Activated CD8-positive, alpha-beta T cell treated with anti-CD3 and anti-CD28 coated beads, Interleukin-2, amount 10 ng/mL, durations not matched to agents 7 days and 5 days (primary cell): ENCODE data around the gene ATP11B. TPM values are rescaled to one million over a fixed set of nuclear protein-coding genes. Genes with fewer than 3 reads are reported as not detected.
"Not testable (repeated sequence)": the region's sequence is repeated elsewhere in the genome, so short reads cannot be mapped to it uniquely, and the experiment has no call there.

Experiments used
- ATAC-seq: fragments of 150-1000 bp; cut with Tn5 transposase; one replicate; pipeline ENCODE4 v1.10.0; 2021; ENCODE audit warnings: moderate library complexity
- CTCF ChIA-PET: fragments of 350-600 bp; sonication (Branson Sonifier 250); formaldehyde crosslinking; loops from one replicate; lab custom pipeline; 2021; ENCODE audit warnings: antibody characterized with exemption; lab: Charles Lee
- POLR2A ChIA-PET: fragments of 350-600 bp; sonication (Branson Sonifier 250); formaldehyde crosslinking; loops from one replicate; lab custom pipeline; 2021; ENCODE audit warnings: antibody characterized with exemption; lab: Charles Lee
- DNase-seq: peaks from one replicate; pipeline ENCODE4 v3.0.0-alpha.2; 2020
- H3K27ac Mint-ChIP-seq: one replicate; pipeline ENCODE4 v1.8.0; 2021; ENCODE audit warnings: mild to moderate bottlenecking, mixed read lengths
- H3K27me3 Mint-ChIP-seq: one replicate; pipeline ENCODE4 v1.8.0; 2021; ENCODE audit warnings: low read depth, mixed read lengths
- H3K36me3 Mint-ChIP-seq: one replicate; pipeline ENCODE4 v1.8.0; 2021; ENCODE audit warnings: low read depth, mixed read lengths
- H3K4me1 Mint-ChIP-seq: one replicate; pipeline ENCODE4 v1.8.0; 2021; ENCODE audit warnings: low read depth, mixed read lengths
- H3K4me3 Mint-ChIP-seq: one replicate; pipeline ENCODE4 v1.8.0; 2021; ENCODE audit warnings: mild to moderate bottlenecking, mixed read lengths
- H3K9me3 Mint-ChIP-seq: one replicate; pipeline ENCODE4 v1.8.0; 2022; ENCODE audit warnings: mixed read lengths; ENCODE audit not compliant: insufficient read depth
- total RNA-seq, 2 experiments: library from RNA; stranded (reverse); gene quantifications; one replicate each; pipeline ENCODE4 v1.2.3, GENCODE V29; 2021

ATP11B gene
- total RNA-seq, 2 experiments from 2014 or later, result 124 to 125 TPM

DNA sequence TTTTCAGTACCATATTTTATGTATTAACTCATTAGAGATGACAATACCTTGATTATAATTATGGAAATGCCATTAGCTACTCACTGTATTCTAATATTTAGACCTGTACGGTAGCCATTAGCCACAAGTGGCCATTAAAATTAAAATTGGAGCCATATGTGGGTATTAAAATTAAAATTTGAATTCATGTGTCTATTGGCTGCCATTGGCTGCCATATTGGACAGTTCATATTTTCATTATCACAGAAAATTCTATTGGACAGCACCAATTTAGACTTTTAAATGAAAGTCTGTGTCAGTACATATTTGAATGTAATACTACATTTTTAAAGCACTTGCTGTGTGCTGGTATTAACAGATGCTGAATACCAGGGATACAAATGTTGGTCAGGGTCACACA lies 3.0 kb downstream of the ATP11B start:
- H3K27me3 Mint-ChIP-seq, result no peaks in the 10 kb centered on the region

GRCh38 chr3:182797876-182798275 lies 4.6 kb downstream of the ATP11B start:
- Mint-ChIP-seq H3K27ac (no peak overlapping the region), H3K36me3 (peaks cover 38% of the 10 kb centered on the region), H3K4me3 (no peak overlapping the region), H3K4me1 (peaks cover 33% of the 10 kb centered on the region), H3K9me3 (no peaks in the 10 kb centered on the region), H3K27me3 (no peaks in the 10 kb centered on the region)
- no peak for DNase-seq
- CTCF ChIA-PET, result interaction anchor here (1.6 kb wide), 1 partner anchor 84 kb away, joined by 4 read pairs; no protein-coding TSS in a partner anchor
- POLR2A ChIA-PET, result no interaction called here
- no peak for ATAC-seq

More for the DNA sequence above, 3.0 kb downstream of the ATP11B start:
- ChIA-PET POLR2A (no interaction called here), CTCF (no interaction called here)
- no peaks in the 10 kb centered on the region for H3K9me3 Mint-ChIP-seq
- H3K36me3 Mint-ChIP-seq, result peaks cover 36% of the 10 kb centered on the region
- H3K27ac Mint-ChIP-seq, result peak overlapping the region; percentile 54
- H3K4me3 Mint-ChIP-seq, result peak overlapping the region; percentile 90
- peaks cover 25% of the 10 kb centered on the region for H3K4me1 Mint-ChIP-seq
- ATAC-seq, result no peak
- DNase-seq, result no peak

GRCh38 chr3:182799143-182799542 lies 5.8 kb downstream of the ATP11B start:
- peaks cover 34% of the 10 kb centered on the region for H3K4me1 Mint-ChIP-seq
- DNase-seq, H3K27ac Mint-ChIP-seq, H3K9me3 Mint-ChIP-seq, POLR2A ChIA-PET, ATAC-seq, H3K4me3 Mint-ChIP-seq, H3K27me3 Mint-ChIP-seq: not testable (repeated sequence)
- peaks cover 36% of the 10 kb centered on the region for H3K36me3 Mint-ChIP-seq
- CTCF ChIA-PET, result interaction anchor here (1.6 kb wide), 1 partner anchor 85 kb away, joined by 4 read pairs; no protein-coding TSS in a partner anchor

DNA sequence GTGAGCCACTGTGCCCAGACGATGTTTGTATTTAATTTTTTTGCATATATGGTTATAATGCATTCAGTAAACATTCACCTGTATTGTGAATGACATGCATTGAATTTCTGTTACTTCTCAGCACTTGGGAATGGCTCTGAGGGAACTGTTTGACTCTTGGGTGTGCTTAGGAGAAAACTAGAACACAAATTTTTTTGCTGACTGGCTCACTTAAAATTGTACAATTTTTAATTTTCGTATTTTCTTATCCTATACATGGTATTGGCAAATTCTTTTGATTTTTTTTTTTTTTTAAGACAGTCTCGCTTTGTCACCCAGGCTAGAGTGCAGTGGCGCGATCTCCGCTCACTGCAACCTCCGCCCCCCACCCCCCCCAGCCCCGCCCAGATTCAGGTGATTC lies 7.2 kb downstream of the ATP11B start:
- ATAC-seq (no peak), DNase-seq (no peak)
- Mint-ChIP-seq H3K9me3 (no peaks in the 10 kb centered on the region), H3K4me1 (peaks cover 32% of the 10 kb centered on the region), H3K4me3 (no peak overlapping the region), H3K27ac (no peak overlapping the region), H3K36me3 (peaks cover 28% of the 10 kb centered on the region), H3K27me3 (no peaks in the 10 kb centered on the region)
- POLR2A ChIA-PET, result no interaction called here
- CTCF ChIA-PET, result no interaction called here

- H3K4me3 Mint-ChIP-seq, result no peak overlapping the region
- ChIA-PET CTCF (no interaction called here), POLR2A (interaction anchor here (1.4 kb wide), 1 partner anchor 8 kb away, joined by 4 read pairs; no protein-coding TSS in a partner anchor)
- H3K9me3 Mint-ChIP-seq, result no peaks in the 10 kb centered on the region
- no peaks in the 10 kb centered on the region for H3K27me3 Mint-ChIP-seq
- ATAC-seq (no peak), DNase-seq (no peak)
- no peak overlapping the region for H3K27ac Mint-ChIP-seq
- peaks cover 23% of the 10 kb centered on the region for H3K4me1 Mint-ChIP-seq
- H3K36me3 Mint-ChIP-seq, result peaks cover 17% of the 10 kb centered on the region
Measured at GRCh38 chr3:182802413-182803390, 9.4 kb downstream of the ATP11B start.

DNA sequence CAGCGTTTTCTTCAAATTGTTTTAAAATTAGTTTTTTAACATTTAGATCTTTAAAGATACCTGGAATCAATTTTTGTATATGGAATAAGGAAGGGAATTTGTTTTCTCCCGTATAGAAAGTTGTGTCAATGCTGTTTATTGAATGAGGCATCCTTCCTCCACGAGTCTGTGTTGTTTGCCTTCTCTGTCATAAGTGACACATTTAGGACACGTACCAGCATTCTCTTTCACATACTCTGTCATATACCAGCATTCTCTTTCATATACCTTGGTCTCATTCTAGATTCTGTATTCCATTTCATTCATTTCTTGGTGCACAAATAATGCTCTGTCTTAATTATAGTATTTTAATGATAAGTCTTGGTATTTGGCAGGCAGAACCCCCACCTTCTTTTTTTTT lies 10.3 kb downstream of the ATP11B start:
- Mint-ChIP-seq H3K4me1 (peaks cover 18% of the 10 kb centered on the region), H3K36me3 (peaks cover 9% of the 10 kb centered on the region), H3K27ac (no peak overlapping the region), H3K4me3 (no peak overlapping the region), H3K9me3 (no peaks in the 10 kb centered on the region), H3K27me3 (no peaks in the 10 kb centered on the region)
- CTCF ChIA-PET, result no interaction called here
- POLR2A ChIA-PET, result interaction anchor here (0.8 to 1.5 kb wide), 2 partner anchors 8 to 9 kb away, joined by 3 to 4 read pairs; no protein-coding TSS in a partner anchor
- DNase-seq (no peak), ATAC-seq (no peak)

GRCh38 chr3:182807061-182807460 lies 13.8 kb downstream of the ATP11B start:
- DNase-seq (no peak), ATAC-seq (no peak)
- H3K4me1 Mint-ChIP-seq, result peaks cover 24% of the 10 kb centered on the region
- H3K9me3 Mint-ChIP-seq, result no peaks in the 10 kb centered on the region
- POLR2A ChIA-PET, result interaction anchor here (1.7 kb wide), 1 partner anchor 12 kb away, joined by 5 read pairs; no protein-coding TSS in a partner anchor
- H3K27me3 Mint-ChIP-seq, result no peaks in the 10 kb centered on the region
- no peak overlapping the region for H3K4me3 Mint-ChIP-seq
- CTCF ChIA-PET, result interaction anchor here (1.6 to 1.7 kb wide), 2 partner anchors 93 to 96 kb away, joined by 3 to 4 read pairs; no protein-coding TSS in a partner anchor
- peaks cover 17% of the 10 kb centered on the region for H3K36me3 Mint-ChIP-seq
- H3K27ac Mint-ChIP-seq, result no peak overlapping the region

GRCh38 chr3:182808041-182808770 lies 14.9 kb downstream of the ATP11B start:
- H3K27ac Mint-ChIP-seq, result no peak overlapping the region
- POLR2A ChIA-PET, result no interaction called here
- no peaks in the 10 kb centered on the region for H3K9me3 Mint-ChIP-seq
- H3K36me3 Mint-ChIP-seq, result peaks cover 21% of the 10 kb centered on the region
- no peak for DNase-seq
- no peak for ATAC-seq
- peaks cover 19% of the 10 kb centered on the region for H3K4me1 Mint-ChIP-seq
- no peaks in the 10 kb centered on the region for H3K27me3 Mint-ChIP-seq
- CTCF ChIA-PET, result interaction anchor here (1.0 to 1.7 kb wide), 3 partner anchors 43 to 98 kb away, joined by 3 to 4 read pairs (median 3); no protein-coding TSS in a partner anchor
- no peak overlapping the region for H3K4me3 Mint-ChIP-seq

- peaks cover 19% of the 10 kb centered on the region for H3K36me3 Mint-ChIP-seq
- POLR2A ChIA-PET, result interaction anchor here (0.6 kb wide), 1 partner anchor 17 kb away, joined by 3 read pairs; the partner anchor contains the start of gene ATP11B
- H3K27me3 Mint-ChIP-seq, result no peaks in the 10 kb centered on the region
- no peak for DNase-seq
- H3K4me3 Mint-ChIP-seq, result no peak overlapping the region
- H3K9me3 Mint-ChIP-seq, result no peaks in the 10 kb centered on the region
- H3K4me1 Mint-ChIP-seq, result peaks cover 20% of the 10 kb centered on the region
- no peak overlapping the region for H3K27ac Mint-ChIP-seq
- CTCF ChIA-PET, result no interaction called here
- no peak for ATAC-seq
Measured at GRCh38 chr3:182809531-182809930, 16.2 kb downstream of the ATP11B start.

DNA sequence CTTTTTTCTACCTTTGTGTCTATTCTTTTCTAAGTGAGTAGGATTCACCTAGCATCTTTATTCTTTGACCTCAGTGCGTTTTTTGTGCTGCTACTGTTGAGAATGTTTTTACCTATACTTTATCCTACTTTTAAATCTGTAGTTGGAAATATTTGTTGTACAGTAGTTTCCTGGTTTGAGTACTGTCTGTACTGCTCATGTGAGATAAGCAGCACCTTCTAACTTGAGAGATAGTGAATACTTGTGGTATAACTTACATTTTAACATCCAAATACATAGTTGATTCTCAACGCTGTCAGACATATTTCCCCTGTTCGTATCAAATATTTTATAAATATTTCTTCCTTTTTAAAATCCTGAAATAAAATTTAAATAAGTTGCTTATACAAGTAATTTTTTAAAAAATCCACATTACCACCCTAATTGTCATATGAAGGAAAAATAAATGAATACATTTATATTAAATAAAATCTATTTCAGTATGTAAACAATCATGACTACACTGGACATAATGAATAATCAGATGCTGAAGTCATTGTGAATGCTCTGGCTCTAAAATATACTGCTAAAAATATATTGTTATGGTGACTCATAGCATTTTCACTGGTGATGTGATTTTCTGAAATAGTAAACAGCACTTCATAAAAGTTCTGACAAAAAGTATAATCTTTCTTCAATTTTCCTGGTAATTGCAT lies 17.4 kb downstream of the ATP11B start:
- DNase-seq (no peak), ATAC-seq (no peak)
- Mint-ChIP-seq H3K9me3 (no peaks in the 10 kb centered on the region), H3K27me3 (no peaks in the 10 kb centered on the region), H3K36me3 (peaks cover 17% of the 10 kb centered on the region), H3K4me3 (no peak overlapping the region), H3K27ac (no peak overlapping the region), H3K4me1 (peaks cover 23% of the 10 kb centered on the region)
- ChIA-PET POLR2A (no interaction called here), CTCF (no interaction called here)

GRCh38 chr3:182811269-182811596 lies 17.9 kb downstream of the ATP11B start:
- peaks cover 17% of the 10 kb centered on the region for H3K36me3 Mint-ChIP-seq
- POLR2A ChIA-PET, result no interaction called here
- H3K4me3 Mint-ChIP-seq, result no peak overlapping the region
- ATAC-seq (no peak), DNase-seq (no peak)
- no peaks in the 10 kb centered on the region for H3K27me3 Mint-ChIP-seq
- CTCF ChIA-PET, result no interaction called here
- no peak overlapping the region for H3K27ac Mint-ChIP-seq
- H3K9me3 Mint-ChIP-seq, result no peaks in the 10 kb centered on the region
- peaks cover 23% of the 10 kb centered on the region for H3K4me1 Mint-ChIP-seq
